H1 (cell line): ENCODE data around the gene AFG1L. TPM values are rescaled to one million over a fixed set of nuclear protein-coding genes. Genes with fewer than 3 reads are reported as not detected.

Experiments
- CTCF ChIA-PET: fragments of 300-600 bp; sonication (Branson Sonifier 250); formaldehyde crosslinking; loops from one replicate; lab custom pipeline; 2021; ENCODE audit not compliant: partially characterized antibody; lab: Charles Lee
- POLR2A ChIA-PET: fragments of 300-600 bp; sonication (Branson Sonifier 250); formaldehyde crosslinking; loops from one replicate; lab custom pipeline; 2021; ENCODE audit warnings: inconsistent platforms; ENCODE audit not compliant: partially characterized antibody; lab: Charles Lee
- DNase-seq, 2 experiments: peaks; one replicate each; pipeline versions ENCODE4 v3.0.0 to v3.0.0-alpha.2; 2010 to 2022; ENCODE audit warnings: low spot score in 2 of 2, low read depth in 1 of 2, mixed read lengths in 1 of 2
- FAIRE-seq: peaks from 2 replicates; lab custom pipeline; 2011; peaks lifted over from hg19 to GRCh38; lab: Jason Lieb, UNC
- H2AFZ ChIP-seq: 2 replicates; pipeline ENCODE4 v1.8.1; 2012; ENCODE audit warnings: low read length, inconsistent platforms
- H2AK5ac ChIP-seq: 2 replicates; pipeline ENCODE4 v1.6.1; 2013; ENCODE audit warnings: low read depth, low read length
- H2BK120ac ChIP-seq: replicated peaks from 2 replicates; pipeline ENCODE3; 2013; ENCODE audit warnings: low read depth, low read length, inconsistent platforms
- H2BK12ac ChIP-seq: 2 replicates; pipeline ENCODE4 v1.6.1; 2013; ENCODE audit warnings: low read depth, low read length
- H2BK15ac ChIP-seq: 2 replicates; pipeline ENCODE4 v1.6.1; 2013; ENCODE audit warnings: low read length
- H2BK20ac ChIP-seq: 2 replicates; pipeline ENCODE4 v1.6.1; 2013; ENCODE audit warnings: low read length
- H2BK5ac ChIP-seq: 2 replicates; pipeline ENCODE4 v1.6.1; 2013; ENCODE audit warnings: low read depth, low read length
- H3K14ac ChIP-seq: 2 replicates; pipeline ENCODE4 v1.6.1; 2013; ENCODE audit warnings: inconsistent platforms; ENCODE audit not compliant: insufficient read length
- H3K18ac ChIP-seq: 2 replicates; pipeline ENCODE4 v1.6.1; 2013; ENCODE audit warnings: low read length; ENCODE audit errors: extremely low read depth
- H3K23ac ChIP-seq: 2 replicates; pipeline ENCODE4 v1.6.1; 2013; ENCODE audit warnings: inconsistent platforms; ENCODE audit not compliant: insufficient read length
- H3K23me2 ChIP-seq: 2 replicates; pipeline ENCODE4 v1.6.1; 2013; ENCODE audit warnings: low read depth, low read length
- H3K27ac ChIP-seq: 2 replicates; pipeline ENCODE4 v1.6.1; 2011; ENCODE audit warnings: low read depth, low read length, inconsistent platforms
- H3K27me3 ChIP-seq, 4 experiments: replicated peaks in 1 of 4; 1 replicate in 1 of 4; 2 replicates in 3 of 4; pipeline versions ENCODE4 v1.6.1 to v1.8.1; 2011 to 2013; ENCODE audit warnings: low read length in 3 of 4, mild to moderate bottlenecking in 3 of 4, inconsistent platforms in 2 of 4, mixed read lengths in 2 of 4, moderate library complexity in 1 of 4; ENCODE audit not compliant: control insufficient read depth in 3 of 4, insufficient read depth in 3 of 4; ENCODE audit errors: extremely low read depth in 1 of 4
- H3K36me3 ChIP-seq, 4 experiments: 2 replicates each; pipeline versions ENCODE4 v1.6.1 to v1.8.1; 2011 to 2013; ENCODE audit warnings: mild to moderate bottlenecking in 4 of 4, low read length in 3 of 4, moderate library complexity in 2 of 4, control low read depth in 1 of 4, inconsistent platforms in 1 of 4; ENCODE audit not compliant: insufficient read depth in 4 of 4, control insufficient read depth in 2 of 4
- H3K4ac ChIP-seq: replicated peaks from 2 replicates; pipeline ENCODE3; 2013; ENCODE audit warnings: low read length, low read depth, mixed read lengths, inconsistent platforms; ENCODE audit not compliant: insufficient read length
- H3K4me1 ChIP-seq, 4 experiments: replicated peaks in 1 of 4; 1 replicate in 1 of 4; 2 replicates in 3 of 4; pipeline versions ENCODE4 v1.6.1 to v1.8.1; 2011 to 2013; ENCODE audit warnings: low read length in 3 of 4, inconsistent platforms in 2 of 4, mixed read lengths in 1 of 4; ENCODE audit not compliant: insufficient read depth in 4 of 4, control insufficient read depth in 3 of 4
- H3K4me2 ChIP-seq, 2 experiments: 2 replicates each; pipeline versions ENCODE4 v1.6.1 to v1.8.1; 2011 to 2013; ENCODE audit warnings: low read depth in 2 of 2, low read length in 2 of 2, control low read depth in 1 of 2, inconsistent platforms in 1 of 2, mild to moderate bottlenecking in 1 of 2; ENCODE audit not compliant: insufficient read depth in 1 of 2
- H3K4me3 ChIP-seq, 4 experiments: fragments of 200-600, 300-600 bp in 1 of 4; sonication (generic), shearing (Covaris generic), sonication (Bioruptor Twin) in 1 of 4; 2 replicates each; pipeline versions ENCODE4 v1.5.1 to v1.8.1; 2011 to 2016; ENCODE audit warnings: low read length in 4 of 4, low read depth in 3 of 4, control low read depth in 2 of 4, inconsistent platforms in 2 of 4, mild to moderate bottlenecking in 2 of 4, mixed read lengths in 1 of 4, moderate library complexity in 1 of 4; ENCODE audit not compliant: insufficient read depth in 2 of 4; ENCODE audit errors: extremely low read depth in 1 of 4
- H3K56ac ChIP-seq: replicated peaks from 2 replicates; pipeline ENCODE3; 2013; ENCODE audit warnings: low read depth, mild to moderate bottlenecking, mixed read lengths, low read length, inconsistent platforms; ENCODE audit not compliant: insufficient read length
- H3K79me1 ChIP-seq: 2 replicates; pipeline ENCODE4 v1.6.1; 2013; ENCODE audit warnings: low read depth, low read length, control low read depth
- H3K79me2 ChIP-seq, 2 experiments: 2 replicates each; pipeline versions ENCODE4 v1.6.1 to v1.8.1; 2012 to 2013; ENCODE audit warnings: low read length in 2 of 2, mild to moderate bottlenecking in 2 of 2, inconsistent platforms in 1 of 2; ENCODE audit not compliant: insufficient read depth in 2 of 2, control insufficient read depth in 1 of 2
- H3K9ac ChIP-seq, 4 experiments: replicated peaks in 1 of 4; 1 replicate in 1 of 4; 2 replicates in 3 of 4; pipeline versions ENCODE4 v1.6.1 to v1.8.1; 2011 to 2013; ENCODE audit warnings: low read depth in 3 of 4, low read length in 3 of 4, control low read depth in 2 of 4, mild to moderate bottlenecking in 2 of 4, moderate library complexity in 2 of 4, inconsistent platforms in 1 of 4; ENCODE audit errors: extremely low read depth in 1 of 4
- H3K9me3 ChIP-seq, 2 experiments: 2 replicates each; pipeline versions ENCODE4 v1.6.1 to v1.8.1; 2012 to 2013; ENCODE audit warnings: mild to moderate bottlenecking in 2 of 2, moderate library complexity in 2 of 2, control low read depth in 1 of 2, inconsistent platforms in 1 of 2, low read depth in 1 of 2, low read length in 1 of 2, mixed read lengths in 1 of 2; ENCODE audit not compliant: insufficient read depth in 2 of 2
- H4K20me1 ChIP-seq, 2 experiments: replicated peaks in 1 of 2; 2 replicates each; pipeline versions ENCODE3 to v1.8.1; 2011 to 2013; ENCODE audit warnings: inconsistent platforms in 2 of 2, low read length in 2 of 2, mild to moderate bottlenecking in 1 of 2; ENCODE audit not compliant: insufficient read depth in 2 of 2, control insufficient read depth in 1 of 2
- H4K5ac ChIP-seq: 2 replicates; pipeline ENCODE4 v1.6.1; 2013; ENCODE audit warnings: low read length, low read depth, mixed read lengths, inconsistent platforms; ENCODE audit not compliant: insufficient read length
- H4K8ac ChIP-seq: 2 replicates; pipeline ENCODE4 v1.8.0; 2013; ENCODE audit warnings: mild to moderate bottlenecking, moderate library complexity, low read length, inconsistent platforms; ENCODE audit not compliant: insufficient read depth; ENCODE audit errors: extremely low read depth
- H4K91ac ChIP-seq: replicated peaks from 2 replicates; pipeline ENCODE3; 2013; ENCODE audit warnings: low read length, mixed read lengths, inconsistent platforms; ENCODE audit not compliant: insufficient read length
- ATF2 ChIP-seq: IDR thresholded peaks from 2 replicates; pipeline ENCODE4 v1.6.1; 2012; ENCODE audit warnings: low read length, inconsistent platforms
- CBX5 ChIP-seq: fragments of 300-800, 300-1000 bp; sonication (generic); IDR thresholded peaks from 2 replicates; pipeline ENCODE4 v1.7.1; 2016; ENCODE audit warnings: antibody characterized with exemption, low read length, low read depth
- HDAC6 ChIP-seq: IDR thresholded peaks from one replicate; pipeline ENCODE4 v1.7.1; 2012; ENCODE audit warnings: low read depth, mild to moderate bottlenecking, inconsistent platforms, low read length, moderate library complexity
- JUND ChIP-seq: IDR thresholded peaks from 2 replicates; pipeline ENCODE4 v1.6.1; 2011; ENCODE audit warnings: mild to moderate bottlenecking, improper control_type of control experiment, low read length
- RBBP5 ChIP-seq: IDR thresholded peaks from 2 replicates; pipeline ENCODE4 v1.7.1; 2012; ENCODE audit warnings: low read depth, mild to moderate bottlenecking, inconsistent platforms, low read length, moderate library complexity, borderline replicate concordance
- SIN3A ChIP-seq, 2 experiments: IDR thresholded peaks in 1 of 2; conservative IDR thresholded peaks in 1 of 2; 2 replicates each; pipeline ENCODE4 v1.6.1; 2011 to 2012; ENCODE audit warnings: low read length in 2 of 2, improper control_type of control experiment in 1 of 2, low read depth in 1 of 2, mild to moderate bottlenecking in 1 of 2
- USF2 ChIP-seq: IDR thresholded peaks from 2 replicates; pipeline ENCODE4 v1.6.1; 2011; ENCODE audit warnings: low read length, improper control_type of control experiment
- WGBS, 2 experiments: shearing (Covaris generic) in 1 of 2; methylation state at CpG; one replicate each; pipeline versions ENCODE4 v1.1.6 to v1.1.7; 2013 to 2015; ENCODE audit warnings: low lambda C conversion rate in 2 of 2, mixed read lengths in 2 of 2, inconsistent platforms in 1 of 2, low coverage in 1 of 2, missing lambda C conversion rate in 1 of 2; ENCODE audit not compliant: insufficient replicate concordance in 2 of 2, insufficient coverage in 1 of 2, insufficient read length in 1 of 2; ENCODE audit errors: extremely low coverage in 1 of 2, missing lambda C conversion rate in 1 of 2; 5-methylcytosine and 5-hydroxymethylcytosine counted together
- polyA plus RNA-seq, 7 experiments: library from polyadenylated mRNA; depleted of rRNA in 3 of 7; stranded (reverse) in 5 of 7; unstranded in 2 of 7; fragments of >200 nt in 5 of 7; fragments of 200-250 nt in 2 of 7; gene quantifications; 1 replicate in 5 of 7; 2 replicates in 1 of 7; 4 replicates in 1 of 7; pipeline versions ENCODE4 v1.2.1 to v1.2.3, GENCODE V29; 2011 to 2013; ENCODE audit warnings: missing spikeins in 2 of 7, mixed read lengths in 2 of 7
- total RNA-seq: library from RNA; stranded (reverse); fragmentation: NEBNext Ultra II Directional; extraction: Animal tissue kit (Norgen Biotek cat#: 25700); gene quantifications from 2 replicates; pipeline ENCODE4 v1.2.1, GENCODE V29; 2021

AFG1L gene
- total and polyA plus RNA-seq, 2 of the 8 experiments (the other 6 are each of a cell fraction or from before 2014, with no cell fraction given) = 0.98 to 5.7 TPM

GRCh38 chr6:108254433-108255410 is 40.1 kb upstream of the AFG1L start:
- no peaks in the 10 kb centered on the region for H4K20me1 ChIP-seq

More at GRCh38 chr6:108254433-108255410, 40.1 kb upstream of the AFG1L start:
- Histone ChIP-seq H3K79me1 (peaks cover 3% of the 10 kb centered on the region; the same call in 1 of the 2 replicates), H3K4ac (no peak overlapping the region), H3K36me3 (no peaks in the 10 kb centered on the region), H4K91ac (no peak overlapping the region), H2BK5ac (no peak overlapping the region), H3K23ac (no peak overlapping the region), H4K5ac (no peak overlapping the region), H3K4me3 (no peak overlapping the region), H3K4me1 (no peaks in the 10 kb centered on the region), H3K27ac (no peak overlapping the region), H3K9ac (no peak overlapping the region), H3K23me2 (no peaks in the 10 kb centered on the region), H3K18ac (no peak overlapping the region), H2AK5ac (no peak overlapping the region), H4K8ac (no peak overlapping the region), H2AFZ (no peak overlapping the region), H3K79me2 (peaks cover 0 to 34% of the 10 kb centered on the region in 2 experiments; a peak in 2 of 4 replicates), H3K27me3 (no peaks in the 10 kb centered on the region), H2BK120ac (no peak overlapping the region), H3K14ac (no peak overlapping the region), H3K9me3 (no peaks in the 10 kb centered on the region), H3K56ac (no peak overlapping the region)
- DNase-seq = no peak
- POLR2A ChIA-PET = interaction anchor here (0.9 to 1.1 kb wide), 3 partner anchors 8 to 40 kb away, joined by 3 read pairs; partner anchors contain the start of gene AFG1L
- FAIRE-seq = no peak
- TF ChIP-seq ATF2 (no peak), HDAC6 (no peak), USF2 (no peak), CBX5 (no peak), RBBP5 (no peak), JUND (no peak), SIN3A (conservative IDR thresholded peaks at IDR 0.05 in 1 of 2, IDR thresholded peaks at IDR 0.05 in 1 of 2; ENCODE audit: low read depth in 1 of 2, low read length in 2 of 2) (no peak)
- TF ChIP-seq, all 59 proteins: peak for 0
- Histone ChIP-seq H2BK20ac (no peak overlapping the region), H2BK12ac (no peak overlapping the region), H3K4me2 (no peak overlapping the region), H2BK15ac (no peak overlapping the region)
- CTCF ChIA-PET = interaction anchor here (0.6 to 5.0 kb wide), 14 partner anchors 19 to 265 kb away, joined by 3 to 52 read pairs (median 4); no protein-coding TSS in a partner anchor
- 91% methylated on average over 4 of the region's 4 CpGs; no CpG with 5 or more reads in 1 of the 2 experiments for WGBS, 2 experiments
